H1 (cell line): ENCODE results near the gene SLC38A1. TPM values are rescaled to one million over a fixed set of nuclear protein-coding genes. Genes with fewer than 3 reads are reported as not detected.
A peak's percentile ranks its signal among the peaks of the same experiment; 100 is the strongest.

Experiments used
- CTCF ChIA-PET: fragments of 300-600 bp; sonication (Branson Sonifier 250); formaldehyde crosslinking; loops from one replicate; lab custom pipeline; 2021; ENCODE audit not compliant: partially characterized antibody; lab: Charles Lee
- POLR2A ChIA-PET: fragments of 300-600 bp; sonication (Branson Sonifier 250); formaldehyde crosslinking; loops from one replicate; lab custom pipeline; 2021; ENCODE audit warnings: inconsistent platforms; ENCODE audit not compliant: partially characterized antibody; lab: Charles Lee
- DNase-seq, 2 experiments: peaks; one replicate each; pipeline versions ENCODE4 v3.0.0 to v3.0.0-alpha.2; 2010 to 2022; ENCODE audit warnings: low spot score in 2 of 2, low read depth in 1 of 2, mixed read lengths in 1 of 2
- FAIRE-seq: peaks from 2 replicates; lab custom pipeline; 2011; peaks lifted over from hg19 to GRCh38; lab: Jason Lieb, UNC
- H2AFZ ChIP-seq: 2 replicates; pipeline ENCODE4 v1.8.1; 2012; ENCODE audit warnings: low read length, inconsistent platforms
- H2AK5ac ChIP-seq: 2 replicates; pipeline ENCODE4 v1.6.1; 2013; ENCODE audit warnings: low read depth, low read length
- H2BK120ac ChIP-seq: replicated peaks from 2 replicates; pipeline ENCODE3; 2013; ENCODE audit warnings: low read depth, low read length, inconsistent platforms
- H2BK12ac ChIP-seq: 2 replicates; pipeline ENCODE4 v1.6.1; 2013; ENCODE audit warnings: low read depth, low read length
- H2BK15ac ChIP-seq: 2 replicates; pipeline ENCODE4 v1.6.1; 2013; ENCODE audit warnings: low read length
- H2BK20ac ChIP-seq: 2 replicates; pipeline ENCODE4 v1.6.1; 2013; ENCODE audit warnings: low read length
- H2BK5ac ChIP-seq: 2 replicates; pipeline ENCODE4 v1.6.1; 2013; ENCODE audit warnings: low read depth, low read length
- H3K14ac ChIP-seq: 2 replicates; pipeline ENCODE4 v1.6.1; 2013; ENCODE audit warnings: inconsistent platforms; ENCODE audit not compliant: insufficient read length
- H3K18ac ChIP-seq: 2 replicates; pipeline ENCODE4 v1.6.1; 2013; ENCODE audit warnings: low read length; ENCODE audit errors: extremely low read depth
- H3K23ac ChIP-seq: 2 replicates; pipeline ENCODE4 v1.6.1; 2013; ENCODE audit warnings: inconsistent platforms; ENCODE audit not compliant: insufficient read length
- H3K23me2 ChIP-seq: 2 replicates; pipeline ENCODE4 v1.6.1; 2013; ENCODE audit warnings: low read depth, low read length
- H3K27ac ChIP-seq: 2 replicates; pipeline ENCODE4 v1.6.1; 2011; ENCODE audit warnings: low read depth, low read length, inconsistent platforms
- H3K27me3 ChIP-seq, 4 experiments: replicated peaks in 1 of 4; 1 replicate in 1 of 4; 2 replicates in 3 of 4; pipeline versions ENCODE4 v1.6.1 to v1.8.1; 2011 to 2013; ENCODE audit warnings: low read length in 3 of 4, mild to moderate bottlenecking in 3 of 4, inconsistent platforms in 2 of 4, mixed read lengths in 2 of 4, moderate library complexity in 1 of 4; ENCODE audit not compliant: control insufficient read depth in 3 of 4, insufficient read depth in 3 of 4; ENCODE audit errors: extremely low read depth in 1 of 4
- H3K36me3 ChIP-seq, 4 experiments: 2 replicates each; pipeline versions ENCODE4 v1.6.1 to v1.8.1; 2011 to 2013; ENCODE audit warnings: mild to moderate bottlenecking in 4 of 4, low read length in 3 of 4, moderate library complexity in 2 of 4, control low read depth in 1 of 4, inconsistent platforms in 1 of 4; ENCODE audit not compliant: insufficient read depth in 4 of 4, control insufficient read depth in 2 of 4
- H3K4ac ChIP-seq: replicated peaks from 2 replicates; pipeline ENCODE3; 2013; ENCODE audit warnings: low read length, low read depth, mixed read lengths, inconsistent platforms; ENCODE audit not compliant: insufficient read length
- H3K4me1 ChIP-seq, 4 experiments: replicated peaks in 1 of 4; 1 replicate in 1 of 4; 2 replicates in 3 of 4; pipeline versions ENCODE4 v1.6.1 to v1.8.1; 2011 to 2013; ENCODE audit warnings: low read length in 3 of 4, inconsistent platforms in 2 of 4, mixed read lengths in 1 of 4; ENCODE audit not compliant: insufficient read depth in 4 of 4, control insufficient read depth in 3 of 4
- H3K4me2 ChIP-seq, 2 experiments: 2 replicates each; pipeline versions ENCODE4 v1.6.1 to v1.8.1; 2011 to 2013; ENCODE audit warnings: low read depth in 2 of 2, low read length in 2 of 2, control low read depth in 1 of 2, inconsistent platforms in 1 of 2, mild to moderate bottlenecking in 1 of 2; ENCODE audit not compliant: insufficient read depth in 1 of 2
- H3K4me3 ChIP-seq, 4 experiments: fragments of 200-600, 300-600 bp in 1 of 4; sonication (generic), shearing (Covaris generic), sonication (Bioruptor Twin) in 1 of 4; 2 replicates each; pipeline versions ENCODE4 v1.5.1 to v1.8.1; 2011 to 2016; ENCODE audit warnings: low read length in 4 of 4, low read depth in 3 of 4, control low read depth in 2 of 4, inconsistent platforms in 2 of 4, mild to moderate bottlenecking in 2 of 4, mixed read lengths in 1 of 4, moderate library complexity in 1 of 4; ENCODE audit not compliant: insufficient read depth in 2 of 4; ENCODE audit errors: extremely low read depth in 1 of 4
- H3K56ac ChIP-seq: replicated peaks from 2 replicates; pipeline ENCODE3; 2013; ENCODE audit warnings: low read depth, mild to moderate bottlenecking, mixed read lengths, low read length, inconsistent platforms; ENCODE audit not compliant: insufficient read length
- H3K79me1 ChIP-seq: 2 replicates; pipeline ENCODE4 v1.6.1; 2013; ENCODE audit warnings: low read depth, low read length, control low read depth
- H3K79me2 ChIP-seq, 2 experiments: 2 replicates each; pipeline versions ENCODE4 v1.6.1 to v1.8.1; 2012 to 2013; ENCODE audit warnings: low read length in 2 of 2, mild to moderate bottlenecking in 2 of 2, inconsistent platforms in 1 of 2; ENCODE audit not compliant: insufficient read depth in 2 of 2, control insufficient read depth in 1 of 2
- H3K9ac ChIP-seq, 4 experiments: replicated peaks in 1 of 4; 1 replicate in 1 of 4; 2 replicates in 3 of 4; pipeline versions ENCODE4 v1.6.1 to v1.8.1; 2011 to 2013; ENCODE audit warnings: low read depth in 3 of 4, low read length in 3 of 4, control low read depth in 2 of 4, mild to moderate bottlenecking in 2 of 4, moderate library complexity in 2 of 4, inconsistent platforms in 1 of 4; ENCODE audit errors: extremely low read depth in 1 of 4
- H3K9me3 ChIP-seq, 2 experiments: 2 replicates each; pipeline versions ENCODE4 v1.6.1 to v1.8.1; 2012 to 2013; ENCODE audit warnings: mild to moderate bottlenecking in 2 of 2, moderate library complexity in 2 of 2, control low read depth in 1 of 2, inconsistent platforms in 1 of 2, low read depth in 1 of 2, low read length in 1 of 2, mixed read lengths in 1 of 2; ENCODE audit not compliant: insufficient read depth in 2 of 2
- H4K20me1 ChIP-seq, 2 experiments: replicated peaks in 1 of 2; 2 replicates each; pipeline versions ENCODE3 to v1.8.1; 2011 to 2013; ENCODE audit warnings: inconsistent platforms in 2 of 2, low read length in 2 of 2, mild to moderate bottlenecking in 1 of 2; ENCODE audit not compliant: insufficient read depth in 2 of 2, control insufficient read depth in 1 of 2
- H4K5ac ChIP-seq: 2 replicates; pipeline ENCODE4 v1.6.1; 2013; ENCODE audit warnings: low read length, low read depth, mixed read lengths, inconsistent platforms; ENCODE audit not compliant: insufficient read length
- H4K8ac ChIP-seq: 2 replicates; pipeline ENCODE4 v1.8.0; 2013; ENCODE audit warnings: mild to moderate bottlenecking, moderate library complexity, low read length, inconsistent platforms; ENCODE audit not compliant: insufficient read depth; ENCODE audit errors: extremely low read depth
- H4K91ac ChIP-seq: replicated peaks from 2 replicates; pipeline ENCODE3; 2013; ENCODE audit warnings: low read length, mixed read lengths, inconsistent platforms; ENCODE audit not compliant: insufficient read length
- ASH2L ChIP-seq: fragments of 200-600, 300-600 bp; sonication (generic); IDR thresholded peaks from one replicate; pipeline ENCODE4 v1.7.1; 2017; ENCODE audit warnings: low read length
- CTBP2 ChIP-seq: IDR thresholded peaks from 2 replicates; pipeline ENCODE4 v1.7.0; 2011; ENCODE audit warnings: borderline replicate concordance, mild to moderate bottlenecking, moderate library complexity, mixed read lengths, low read length; ENCODE audit not compliant: insufficient read depth, insufficient read length
- HDAC2 ChIP-seq, 2 experiments: fragments of 300-600 bp in 1 of 2; sonication (generic) in 1 of 2; IDR thresholded peaks; 2 replicates each; pipeline ENCODE4 v1.6.1; 2011 to 2012; ENCODE audit warnings: low read depth in 2 of 2, low read length in 2 of 2, mild to moderate bottlenecking in 2 of 2, moderate library complexity in 2 of 2, borderline replicate concordance in 1 of 2, inconsistent platforms in 1 of 2
- KDM4A ChIP-seq: IDR thresholded peaks from one replicate; pipeline ENCODE4 v1.7.1; 2012; ENCODE audit warnings: low read depth, mild to moderate bottlenecking, moderate library complexity, low read length, inconsistent platforms; ENCODE audit not compliant: severe bottlenecking
- MAFK ChIP-seq: IDR thresholded peaks from 2 replicates; pipeline ENCODE4 v1.6.1; 2012; ENCODE audit warnings: low read depth, mild to moderate bottlenecking, improper control_type of control experiment, low read length
- NRF1 ChIP-seq: IDR thresholded peaks from 2 replicates; pipeline ENCODE4 v1.6.1; 2011; ENCODE audit warnings: mild to moderate bottlenecking, low read depth, low read length, improper control_type of control experiment
- POLR2A ChIP-seq, 2 experiments: IDR thresholded peaks; 1 replicate in 1 of 2; 2 replicates in 1 of 2; pipeline ENCODE4 v1.6.1; 2011; ENCODE audit warnings: low read depth in 2 of 2, low read length in 2 of 2, mild to moderate bottlenecking in 2 of 2; ENCODE audit errors: control extremely low read depth in 1 of 2
- POLR2AphosphoS5 ChIP-seq: IDR thresholded peaks from 2 replicates; pipeline ENCODE4 v1.6.1; 2011; ENCODE audit warnings: low read depth, low read length
- SRF ChIP-seq: IDR thresholded peaks from 2 replicates; pipeline ENCODE4 v1.6.1; 2011; ENCODE audit warnings: mild to moderate bottlenecking, low read depth, low read length, moderate library complexity
- TEAD4 ChIP-seq: IDR thresholded peaks from 2 replicates; pipeline ENCODE4 v1.6.1; 2012; ENCODE audit warnings: low read depth, low read length, inconsistent platforms, mixed read lengths
- ZNF274 ChIP-seq: IDR thresholded peaks from 2 replicates; pipeline ENCODE4 v1.7.0; 2012; ENCODE audit warnings: low read length, borderline replicate concordance; ENCODE audit errors: extremely low read depth
- WGBS, 2 experiments: shearing (Covaris generic) in 1 of 2; methylation state at CpG; one replicate each; pipeline versions ENCODE4 v1.1.6 to v1.1.7; 2013 to 2015; ENCODE audit warnings: low lambda C conversion rate in 2 of 2, mixed read lengths in 2 of 2, inconsistent platforms in 1 of 2, low coverage in 1 of 2, missing lambda C conversion rate in 1 of 2; ENCODE audit not compliant: insufficient replicate concordance in 2 of 2, insufficient coverage in 1 of 2, insufficient read length in 1 of 2; ENCODE audit errors: extremely low coverage in 1 of 2, missing lambda C conversion rate in 1 of 2; 5-methylcytosine and 5-hydroxymethylcytosine counted together
- polyA plus RNA-seq, 7 experiments: library from polyadenylated mRNA; depleted of rRNA in 3 of 7; stranded (reverse) in 5 of 7; unstranded in 2 of 7; fragments of >200 nt in 5 of 7; fragments of 200-250 nt in 2 of 7; gene quantifications; 1 replicate in 5 of 7; 2 replicates in 1 of 7; 4 replicates in 1 of 7; pipeline versions ENCODE4 v1.2.1 to v1.2.3, GENCODE V29; 2011 to 2013; ENCODE audit warnings: missing spikeins in 2 of 7, mixed read lengths in 2 of 7
- total RNA-seq: library from RNA; stranded (reverse); fragmentation: NEBNext Ultra II Directional; extraction: Animal tissue kit (Norgen Biotek cat#: 25700); gene quantifications from 2 replicates; pipeline ENCODE4 v1.2.1, GENCODE V29; 2021

SLC38A1 gene
- total and polyA plus RNA-seq, 2 of the 8 experiments (the other 6 are each of a cell fraction or from before 2014, with no cell fraction given): 83.4 to 242 TPM

DNA sequence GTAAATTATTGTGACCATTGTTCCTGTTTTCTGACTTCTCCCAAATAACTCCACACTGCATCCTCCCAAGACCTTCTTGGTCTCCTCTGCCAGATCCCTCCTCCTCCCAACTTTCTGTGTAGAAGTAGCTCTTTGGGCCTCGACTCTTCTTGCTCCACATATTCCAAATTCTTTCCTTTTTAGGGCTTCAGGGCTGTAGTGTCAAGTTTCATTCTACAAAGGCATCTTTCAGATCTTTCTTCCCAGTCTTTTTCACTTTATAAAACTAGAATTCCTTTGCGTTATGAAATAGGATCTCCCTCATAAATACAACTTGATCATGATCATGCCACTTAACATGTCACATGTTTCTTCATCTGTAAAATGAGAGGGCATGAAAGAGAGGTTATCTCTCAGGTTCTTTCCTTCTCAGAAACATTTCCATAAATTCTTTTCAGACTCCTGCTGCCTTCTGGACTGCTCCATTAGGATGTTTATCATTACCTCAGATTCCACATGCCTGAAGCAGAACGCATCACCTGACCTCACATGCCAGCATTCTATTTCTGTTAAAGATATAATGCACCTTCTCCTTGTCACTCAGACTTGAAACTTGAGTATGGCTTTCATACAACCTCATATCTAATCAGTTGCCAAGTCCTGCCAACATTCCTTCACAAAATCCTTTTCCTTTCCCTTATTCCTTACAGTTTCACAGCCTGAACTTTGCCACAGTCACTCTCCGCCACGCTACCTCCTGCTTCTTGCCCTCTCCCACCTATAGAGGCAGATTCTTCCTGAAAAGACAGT lies 8.5 kb downstream of the SLC38A1 start:
- TF ChIP-seq ASH2L: peak; percentile 46
- no peak for TF ChIP-seq ZNF274
- TF ChIP-seq KDM4A: no peak
- TF ChIP-seq POLR2A (IDR thresholded peaks at IDR 0.05; ENCODE audit: control extremely low read depth in 1 of 2, low read depth in 2 of 2, low read length in 2 of 2): peak in 1 of 2 experiments; percentile 60; a peak in 1 of 3 replicates
- TF ChIP-seq TEAD4: peak; percentile 78; the same call in 1 of the 2 replicates
- 0 out of 2 replicates have a peak, but pooled peaks have one; percentile 32 for TF ChIP-seq SRF
- TF ChIP-seq MAFK: no peak
- TF ChIP-seq CTBP2: no peak
- TF ChIP-seq HDAC2 (IDR thresholded peaks at IDR 0.05; ENCODE audit: borderline replicate concordance in 1 of 2, low read depth in 2 of 2, low read length in 2 of 2): 0 out of 4 replicates have a peak, but pooled peaks of 1 of the 2 experiments have one; percentile 11
- TF ChIP-seq NRF1: no peak
- peak; percentile 76 for TF ChIP-seq POLR2AphosphoS5
- Histone ChIP-seq H3K4me1 (peaks cover 16 to 34% (median 32%) of the 10 kb centered on the region in 4 experiments), H3K56ac (no peak overlapping the region), H2BK15ac (no peak overlapping the region), H3K36me3 (peaks cover 0 to 5% (median 0%) of the 10 kb centered on the region in 4 experiments; a peak in 3 of 8 replicates), H3K9me3 (no peaks in the 10 kb centered on the region), H4K91ac (no peak overlapping the region), H3K23ac (no peak overlapping the region), H3K23me2 (no peaks in the 10 kb centered on the region), H3K79me1 (no peaks in the 10 kb centered on the region; the same call in 1 of the 2 replicates), H4K5ac (no peak overlapping the region), H3K9ac (peak overlapping the region in 1 of 4 experiments; percentile 19; a peak in 1 of 7 replicates), H3K14ac (no peak overlapping the region), H2BK12ac (peak overlapping the region; percentile 64; the same call in 1 of the 2 replicates), H2BK120ac (no peak overlapping the region), H3K4me2 (peak overlapping the region; percentile 59 to 87), H3K79me2 (peaks cover 86 to 100% of the 10 kb centered on the region in 2 experiments), H2BK5ac (peak overlapping the region; percentile 71; the same call in 1 of the 2 replicates), H3K27ac (peak overlapping the region; percentile 20; the same call in 1 of the 2 replicates), H3K4me3 (peak overlapping the region in 1 of 4 experiments; percentile 41; a peak in 1 of 8 replicates), H4K8ac (no peak overlapping the region), H4K20me1 (peaks cover 35 to 39% of the 10 kb centered on the region in 2 experiments), H3K18ac (no peak overlapping the region), H3K27me3 (no peaks in the 10 kb centered on the region), H3K4ac (no peak overlapping the region), H2AFZ (no peak overlapping the region), H2AK5ac (peak overlapping the region; percentile 57; the same call in 1 of the 2 replicates), H2BK20ac (no peak overlapping the region)
- no peak for DNase-seq
- 34% methylated on average over 5 of the region's 5 CpGs; no CpG with 5 or more reads in 1 of the 2 experiments for WGBS, 2 experiments
- FAIRE-seq: peak; percentile 63
- ChIA-PET CTCF (interaction anchor here (1.0 to 2.8 kb wide), 2 partner anchors 9 to 41 kb away, joined by 4 to 7 read pairs; partner anchors contain the start of gene SLC38A1), POLR2A (interaction anchor here (0.9 to 11.4 kb wide), 11 partner anchors 9 to 112 kb away, joined by 3 to 198 read pairs (median 3); partner anchors contain the start of genes SLC38A1 and SLC38A2)
